Measurements from ENCODE around the gene SLC25A27. TPM values are rescaled to one million over a fixed set of nuclear protein-coding genes. Genes with fewer than 3 reads are reported as not detected.
A peak's percentile ranks its signal among the peaks of the same experiment; 100 is the strongest.

Gene SLC25A27
- total RNA-seq, 1 donor from 2014 or later, result 0.78 TPM

DNA sequence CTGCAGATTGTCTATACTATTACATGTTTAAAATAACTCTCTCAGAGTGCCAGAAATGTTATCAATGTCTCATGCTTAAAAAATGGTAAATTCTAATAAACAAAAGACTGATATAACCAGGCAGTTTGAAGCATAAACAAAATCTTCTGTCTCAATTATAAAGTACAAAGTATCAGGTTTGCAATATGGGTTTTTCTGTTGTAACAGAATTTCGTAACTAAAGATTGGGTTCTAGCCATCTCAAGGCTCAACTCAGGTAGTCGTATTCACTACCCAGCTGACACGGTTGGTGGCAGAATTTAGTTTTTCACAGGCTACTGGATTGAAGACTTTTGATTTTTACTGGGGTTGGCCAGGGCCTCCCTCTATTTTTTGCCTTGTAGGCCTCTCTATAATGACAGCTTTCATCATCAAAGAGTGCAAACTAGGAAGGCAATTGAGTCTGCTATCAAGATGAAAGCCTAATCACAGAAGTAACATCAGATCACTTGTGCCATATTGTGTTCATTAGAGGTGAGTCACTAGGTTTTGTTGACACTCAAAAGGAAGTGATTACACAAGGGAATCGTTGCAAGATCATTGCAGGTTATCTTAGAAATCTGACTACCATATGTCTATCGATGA is 3.8 kb upstream of the SLC25A27 start:
- intact Hi-C loops (cut with micrococcal nuclease), result no loop called here
- TF ChIP-seq, protein P1, sequence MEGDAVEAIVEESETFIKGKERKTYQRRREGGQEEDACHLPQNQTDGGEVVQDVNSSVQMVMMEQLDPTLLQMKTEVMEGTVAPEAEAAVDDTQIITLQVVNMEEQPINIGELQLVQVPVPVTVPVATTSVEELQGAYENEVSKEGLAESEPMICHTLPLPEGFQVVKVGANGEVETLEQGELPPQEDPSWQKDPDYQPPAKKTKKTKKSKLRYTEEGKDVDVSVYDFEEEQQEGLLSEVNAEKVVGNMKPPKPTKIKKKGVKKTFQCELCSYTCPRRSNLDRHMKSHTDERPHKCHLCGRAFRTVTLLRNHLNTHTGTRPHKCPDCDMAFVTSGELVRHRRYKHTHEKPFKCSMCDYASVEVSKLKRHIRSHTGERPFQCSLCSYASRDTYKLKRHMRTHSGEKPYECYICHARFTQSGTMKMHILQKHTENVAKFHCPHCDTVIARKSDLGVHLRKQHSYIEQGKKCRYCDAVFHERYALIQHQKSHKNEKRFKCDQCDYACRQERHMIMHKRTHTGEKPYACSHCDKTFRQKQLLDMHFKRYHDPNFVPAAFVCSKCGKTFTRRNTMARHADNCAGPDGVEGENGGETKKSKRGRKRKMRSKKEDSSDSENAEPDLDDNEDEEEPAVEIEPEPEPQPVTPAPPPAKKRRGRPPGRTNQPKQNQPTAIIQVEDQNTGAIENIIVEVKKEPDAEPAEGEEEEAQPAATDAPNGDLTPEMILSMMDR (IDR thresholded peaks at IDR 0.05), result no peak
- Mint-ChIP-seq H3K27ac (no peak overlapping the region), H3K4me1 (peaks cover 13% of the 10 kb centered on the region), H3K27me3 (peaks cover 32% of the 10 kb centered on the region), H3K4me3 (no peak overlapping the region), H3K36me3 (ENCODE audit: low read depth) (no peaks in the 10 kb centered on the region), H3K9me3 (peaks cover 4% of the 10 kb centered on the region)
- DNase-seq (no peak), ATAC-seq (ENCODE audit: low read depth) (no peak)
- ChIA-PET POLR2A (no interaction called here), CTCF (no interaction called here)

DNA sequence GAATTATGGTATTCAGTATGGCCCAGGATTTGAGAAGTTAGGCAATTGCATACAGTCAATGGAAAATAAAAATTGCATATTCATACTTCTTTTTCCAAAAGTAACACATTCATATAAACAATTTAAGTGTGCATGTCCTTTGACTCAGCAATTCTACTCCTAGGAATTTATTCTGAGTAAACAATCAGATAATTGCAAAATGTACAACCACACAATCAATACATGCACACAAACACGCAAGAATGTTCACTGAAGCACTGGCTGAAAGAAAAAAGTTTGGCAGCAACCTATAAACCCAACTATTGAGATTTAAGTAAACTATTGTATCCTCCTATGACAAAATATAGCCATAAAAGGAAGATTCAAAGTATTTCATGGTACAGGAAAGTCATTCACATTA is 1.8 kb upstream of the SLC25A27 start:
- intact Hi-C loops (cut with micrococcal nuclease), result loop anchor here (5.0 kb wide), 1 partner anchor 524 kb away; the partner anchor contains the start of gene ENPP4
- POLR2A ChIA-PET, result no interaction called here
- no peaks in the 10 kb centered on the region for H3K9me3 Mint-ChIP-seq
- H3K27ac Mint-ChIP-seq, result no peak overlapping the region
- no peaks in the 10 kb centered on the region for H3K36me3 Mint-ChIP-seq (ENCODE audit: low read depth)
- no peak overlapping the region for H3K4me3 Mint-ChIP-seq
- H3K27me3 Mint-ChIP-seq, result peaks cover 43% of the 10 kb centered on the region
- TF ChIP-seq, protein P1 (IDR thresholded peaks at IDR 0.05), result no peak
- CTCF ChIA-PET, result no interaction called here
- H3K4me1 Mint-ChIP-seq, result peaks cover 13% of the 10 kb centered on the region
- no peak for DNase-seq
- no peak for ATAC-seq (ENCODE audit: low read depth)

DNA sequence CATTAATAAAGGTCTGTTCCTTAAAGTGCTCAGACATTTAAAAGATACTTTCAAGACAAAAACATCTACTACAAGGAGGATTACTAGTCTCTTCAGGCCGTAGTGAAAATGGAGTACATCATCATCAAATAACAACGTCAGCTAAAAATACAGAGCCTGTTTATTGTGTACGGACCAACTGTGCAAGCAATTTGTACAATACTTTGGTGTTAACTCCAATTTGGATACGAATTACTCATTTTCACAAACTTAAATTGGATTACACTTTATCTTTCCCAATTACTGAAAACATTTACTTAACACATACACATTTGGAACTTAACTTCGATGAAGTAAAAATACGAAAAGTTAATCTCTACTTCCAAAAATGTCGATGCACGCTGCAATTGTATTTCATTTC is 959 bp upstream of the SLC25A27 start:
- no peaks in the 10 kb centered on the region for H3K9me3 Mint-ChIP-seq
- peaks cover 43% of the 10 kb centered on the region for H3K27me3 Mint-ChIP-seq
- ChIA-PET CTCF (no interaction called here), POLR2A (no interaction called here)
- no peak for DNase-seq
- peak overlapping the region; percentile 86 for H3K4me3 Mint-ChIP-seq
- intact Hi-C loops (cut with micrococcal nuclease), result loop anchor here (2.0 to 5.0 kb wide), 2 partner anchors 525 to 591 kb away; partner anchors contain the start of gene ENPP4
- H3K4me1 Mint-ChIP-seq, result peaks cover 13% of the 10 kb centered on the region
- TF ChIP-seq, protein P1 (IDR thresholded peaks at IDR 0.05), result no peak
- H3K36me3 Mint-ChIP-seq (ENCODE audit: low read depth), result no peaks in the 10 kb centered on the region
- no peak overlapping the region for H3K27ac Mint-ChIP-seq
- ATAC-seq (ENCODE audit: low read depth), result no peak

DNA sequence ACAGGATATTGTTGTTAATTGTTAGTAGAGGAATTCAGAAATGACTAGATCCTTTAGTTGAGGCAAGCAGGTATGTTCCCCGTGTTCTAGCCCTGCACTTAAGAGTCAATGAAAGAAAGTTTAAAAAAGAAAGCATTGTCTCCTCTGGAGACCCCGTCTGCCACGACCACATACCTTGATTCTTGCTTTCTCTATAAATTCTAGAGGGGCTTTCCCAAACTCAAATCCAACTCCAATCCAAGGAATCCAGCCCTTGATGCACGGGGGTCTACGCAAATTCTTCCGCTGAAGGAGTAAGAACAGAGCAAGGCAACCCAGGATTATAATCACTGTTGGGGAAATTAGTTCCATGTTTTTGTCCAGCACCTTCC is 558 bp upstream of the SLC25A27 start:
- peaks cover 13% of the 10 kb centered on the region for H3K4me1 Mint-ChIP-seq
- no peaks in the 10 kb centered on the region for H3K9me3 Mint-ChIP-seq
- no peak overlapping the region for H3K27ac Mint-ChIP-seq
- ChIA-PET POLR2A (no interaction called here), CTCF (no interaction called here)
- no peaks in the 10 kb centered on the region for H3K36me3 Mint-ChIP-seq (ENCODE audit: low read depth)
- intact Hi-C loops (cut with micrococcal nuclease), result loop anchor here (2.0 to 5.0 kb wide), 2 partner anchors 525 to 591 kb away; partner anchors contain the start of gene ENPP4
- peaks cover 43% of the 10 kb centered on the region for H3K27me3 Mint-ChIP-seq
- peak overlapping the region; percentile 86 for H3K4me3 Mint-ChIP-seq
- no peak for DNase-seq
- no peak for ATAC-seq (ENCODE audit: low read depth)
- TF ChIP-seq, protein P1 (IDR thresholded peaks at IDR 0.05), result no peak

DNA sequence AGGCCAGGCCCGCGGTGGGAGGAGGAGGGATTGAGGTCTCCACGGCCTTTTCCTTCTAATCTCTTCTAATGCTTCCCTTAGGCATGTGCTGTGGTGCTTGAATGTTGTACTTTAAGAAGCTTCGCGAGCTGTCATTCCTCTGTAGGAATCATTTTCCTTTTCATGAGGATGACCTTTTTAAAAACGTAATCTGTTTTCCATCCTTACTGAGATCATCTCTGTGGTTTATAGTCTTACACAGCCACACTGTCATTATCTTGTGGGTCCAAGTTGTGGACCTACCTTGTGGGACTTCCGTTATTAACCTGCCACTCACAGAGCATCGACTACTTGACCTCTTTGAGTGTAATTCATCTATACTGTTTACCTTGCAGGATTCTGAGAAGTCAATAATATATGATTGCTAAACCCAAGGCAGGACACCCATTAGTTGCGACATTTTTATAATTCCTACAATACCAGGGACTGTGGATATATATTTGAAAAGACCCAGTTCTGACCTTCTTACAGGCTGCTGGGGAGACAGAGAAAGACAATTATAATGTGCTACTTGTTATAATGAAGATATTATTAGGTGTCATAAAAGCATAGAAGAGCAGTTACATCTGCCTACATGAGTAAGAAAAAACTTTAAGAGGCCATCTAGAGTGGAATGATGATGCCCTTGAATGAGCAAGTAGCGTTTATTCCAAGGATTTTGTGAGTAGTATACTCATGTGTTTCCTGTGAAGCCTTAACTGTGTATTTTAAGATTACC is 842 bp downstream of the SLC25A27 start:
- Mint-ChIP-seq H3K27ac (no peak overlapping the region), H3K9me3 (no peaks in the 10 kb centered on the region), H3K36me3 (ENCODE audit: low read depth) (no peaks in the 10 kb centered on the region), H3K4me3 (peak overlapping the region; percentile 86), H3K27me3 (peaks cover 41% of the 10 kb centered on the region), H3K4me1 (peaks cover 13% of the 10 kb centered on the region)
- ATAC-seq (ENCODE audit: low read depth) (no peak), DNase-seq (no peak)
- POLR2A ChIA-PET, result interaction anchor here (0.6 kb wide), 1 partner anchor 115 kb away, joined by 6 read pairs; no protein-coding TSS in a partner anchor
- CTCF ChIA-PET, result no interaction called here
- TF ChIP-seq, protein P1 (IDR thresholded peaks at IDR 0.05), result no peak
- intact Hi-C loops (cut with micrococcal nuclease), result loop anchor here (2.0 to 5.0 kb wide), 2 partner anchors 526 to 589 kb away; partner anchors contain the start of gene ENPP4

All from activated B cell treated with CpG ODN at 0.5 μM for 24 hours (primary cell).